ENCODE results near the gene CDK5R2. TPM values are rescaled to one million over a fixed set of nuclear protein-coding genes. Genes with fewer than 3 reads are reported as not detected.

CDK5R2 gene
- total RNA-seq, 1 donor from 2014 or later: 0.14 TPM

DNA sequence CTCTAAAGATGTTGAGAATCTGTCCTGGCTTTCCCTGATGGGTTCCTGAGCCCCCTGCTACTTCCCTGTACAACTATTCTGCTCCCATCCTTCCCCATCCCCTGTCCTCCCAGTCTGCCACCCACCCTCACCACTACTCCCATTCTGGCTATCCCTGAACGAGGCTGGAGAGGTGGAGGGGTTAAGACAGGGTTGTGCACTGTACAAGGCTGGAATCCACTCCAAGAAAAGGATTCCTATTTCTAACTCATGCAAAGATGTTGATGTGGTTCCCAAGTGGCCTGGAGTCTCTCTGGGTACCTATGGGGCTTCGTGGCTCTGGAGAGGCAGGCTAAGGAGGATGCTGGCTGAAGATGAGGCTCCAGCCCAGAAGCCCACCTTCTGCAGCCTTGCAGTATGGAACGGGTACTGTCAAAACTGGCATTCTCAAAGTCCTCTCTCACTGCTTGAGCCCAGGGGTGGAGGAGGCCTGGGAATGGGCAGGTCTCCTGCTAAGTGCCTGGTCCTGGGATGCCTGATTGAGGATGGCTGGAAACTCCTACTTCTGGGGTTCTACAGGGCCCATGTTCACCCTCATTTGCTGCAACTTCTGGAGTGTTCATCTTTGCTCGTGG is 26.8 kb downstream of the CDK5R2 start:
- no peak for DNase-seq (ENCODE audit: low spot score)

- no peak for DNase-seq (ENCODE audit: low spot score)
Observed at GRCh38 chr2:218988164-218988563, 28.7 kb downstream of the CDK5R2 start.

GRCh38 chr2:218988650-218989049 is 29.2 kb downstream of the CDK5R2 start:
- DNase-seq (ENCODE audit: low spot score): no peak

- no peak for DNase-seq (ENCODE audit: low spot score)
Observed at GRCh38 chr2:218990052-218990451, 30.6 kb downstream of the CDK5R2 start.

DNA sequence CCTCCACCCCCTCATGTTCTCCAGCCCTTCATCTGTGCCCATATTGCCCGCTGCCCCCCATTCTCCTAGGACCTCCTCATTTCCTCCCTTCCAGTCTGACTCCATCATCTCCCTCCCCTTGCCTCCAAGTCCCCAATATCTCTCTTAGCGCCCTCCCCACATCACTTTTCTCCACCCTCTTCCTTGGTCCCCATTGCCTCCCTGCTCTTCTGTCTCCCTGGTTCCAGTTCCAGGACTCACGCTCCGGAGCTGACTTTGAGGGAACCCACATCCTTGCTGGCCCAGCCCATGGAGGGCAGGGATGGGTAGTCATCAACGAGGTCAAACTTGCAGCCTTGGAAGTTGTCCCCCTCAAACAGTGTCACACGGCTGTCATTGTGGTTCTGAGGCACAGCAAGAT is 31.1 kb downstream of the CDK5R2 start:
- DNase-seq (ENCODE audit: low spot score): no peak

DNA sequence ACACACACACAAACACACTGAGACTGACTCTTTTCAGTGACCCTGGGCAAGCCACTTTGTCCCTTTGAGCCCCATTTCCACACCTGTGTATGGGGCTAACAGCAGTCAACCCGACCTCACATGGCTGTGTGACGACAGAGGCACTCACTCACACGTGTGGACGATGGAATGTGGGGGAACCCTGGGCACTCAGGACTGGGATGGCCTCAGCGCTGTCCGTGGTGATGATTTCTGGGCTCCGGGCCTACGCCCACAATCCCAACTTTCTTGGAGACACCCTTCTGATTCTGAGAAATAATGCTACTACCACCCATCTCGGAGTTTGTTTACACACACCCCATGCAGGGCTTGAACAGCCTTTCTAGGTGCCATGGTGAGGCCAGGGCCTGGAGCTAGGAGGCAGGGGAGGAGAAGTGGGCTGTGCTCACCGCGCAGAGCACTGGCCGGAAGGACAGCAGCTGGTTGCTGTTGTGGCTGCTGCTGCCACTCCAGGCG is 32.3 kb downstream of the CDK5R2 start:
- DNase-seq (ENCODE audit: low spot score): no peak

GRCh38 chr2:218992196-218992595 is 32.7 kb downstream of the CDK5R2 start:
- no peak for DNase-seq (ENCODE audit: low spot score)

- no peak for DNase-seq (ENCODE audit: low spot score)
Observed at GRCh38 chr2:218992703-218993344, 33.4 kb downstream of the CDK5R2 start.

GRCh38 chr2:218993345-218994315 is 34.2 kb downstream of the CDK5R2 start, which contains the start of gene CRYBA2:
Gene CRYBA2, minus strand, starts transcription at chr2:218993422. Its CDS starts 246 bp downstream, at chr2:218993176.
- DNase-seq (ENCODE audit: low spot score): no peak

DNA sequence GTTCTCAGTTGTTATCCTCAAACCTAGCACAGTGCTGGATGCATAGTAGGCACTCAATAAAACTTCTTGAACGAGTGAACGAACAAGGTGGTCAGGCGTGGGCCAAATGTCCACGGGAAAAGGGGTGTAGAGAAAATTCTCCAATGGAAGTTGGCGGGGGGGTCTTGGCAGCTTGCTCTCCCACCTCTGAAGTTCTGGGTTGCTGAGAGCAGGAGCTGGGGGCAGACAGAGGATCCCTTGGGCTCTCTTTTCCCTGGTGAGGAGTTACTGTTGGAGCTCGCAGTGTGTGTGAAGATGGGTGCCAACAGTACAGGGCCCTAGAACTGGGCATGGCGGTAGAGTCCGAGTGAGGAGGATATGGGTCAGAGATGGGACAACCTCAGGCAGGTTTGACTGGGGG is 36.1 kb downstream of the CDK5R2 start:
- DNase-seq (ENCODE audit: low spot score): no peak

DNA sequence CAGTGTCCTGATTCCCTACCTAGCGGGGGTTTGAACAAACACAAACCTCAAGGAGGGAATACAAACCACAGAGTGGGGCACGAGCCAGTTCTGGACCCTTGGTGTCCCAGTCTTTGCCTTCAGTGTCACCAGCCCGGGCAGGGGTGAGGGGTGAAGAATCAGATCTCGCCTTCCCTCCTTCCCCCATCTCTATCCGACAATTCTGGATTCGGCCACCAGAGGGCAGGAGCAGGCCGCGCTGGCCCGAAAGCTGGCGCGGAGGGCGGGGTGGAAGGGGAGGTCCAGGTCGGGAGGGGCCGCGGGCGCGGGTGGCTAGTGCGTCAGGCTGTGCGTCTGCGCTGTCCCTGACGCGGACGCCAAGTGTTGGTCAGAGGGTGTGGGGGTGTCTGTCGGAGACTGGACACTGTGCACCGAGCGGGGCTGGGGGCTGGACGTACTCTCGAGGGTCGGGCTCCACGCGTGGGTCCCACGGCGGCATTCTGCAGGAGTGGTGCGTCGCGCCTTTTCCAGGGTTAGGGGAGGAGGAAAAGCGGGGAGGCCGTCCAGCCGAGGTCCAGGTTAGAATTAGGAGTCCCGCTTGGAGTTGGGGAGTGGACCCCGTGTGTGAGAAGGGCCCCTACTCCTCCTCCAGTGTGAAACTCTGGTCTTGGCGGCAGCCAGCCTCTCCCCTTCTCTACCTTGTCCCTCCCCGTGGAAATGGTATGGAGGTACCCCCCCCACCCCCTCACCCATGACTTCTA is 36.7 kb downstream of the CDK5R2 start:
- peak; percentile 83 for DNase-seq (ENCODE audit: low spot score)

DNA sequence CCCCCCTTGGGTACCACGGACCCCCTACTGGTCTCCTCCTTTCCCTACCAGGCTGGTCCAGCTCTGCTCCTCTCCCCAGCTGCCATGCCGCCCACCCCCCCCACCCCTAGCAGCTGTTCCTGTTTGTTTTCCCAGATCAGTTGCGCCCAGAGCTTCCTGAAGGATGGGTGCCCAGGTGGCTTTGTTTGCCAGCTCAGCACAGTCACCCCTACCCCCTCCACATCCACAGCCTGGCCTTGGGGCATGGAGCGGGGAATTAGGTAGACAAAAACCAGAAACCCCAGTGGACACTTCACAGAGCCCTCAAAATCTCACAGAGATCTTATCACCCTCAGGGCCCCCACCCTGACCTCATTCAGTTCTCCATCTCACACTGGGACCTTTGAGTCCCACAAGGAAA is 37.5 kb downstream of the CDK5R2 start:
- DNase-seq (ENCODE audit: low spot score): no peak

GRCh38 chr2:218997731-218998130 is 38.3 kb downstream of the CDK5R2 start:
- DNase-seq (ENCODE audit: low spot score): no peak

DNA sequence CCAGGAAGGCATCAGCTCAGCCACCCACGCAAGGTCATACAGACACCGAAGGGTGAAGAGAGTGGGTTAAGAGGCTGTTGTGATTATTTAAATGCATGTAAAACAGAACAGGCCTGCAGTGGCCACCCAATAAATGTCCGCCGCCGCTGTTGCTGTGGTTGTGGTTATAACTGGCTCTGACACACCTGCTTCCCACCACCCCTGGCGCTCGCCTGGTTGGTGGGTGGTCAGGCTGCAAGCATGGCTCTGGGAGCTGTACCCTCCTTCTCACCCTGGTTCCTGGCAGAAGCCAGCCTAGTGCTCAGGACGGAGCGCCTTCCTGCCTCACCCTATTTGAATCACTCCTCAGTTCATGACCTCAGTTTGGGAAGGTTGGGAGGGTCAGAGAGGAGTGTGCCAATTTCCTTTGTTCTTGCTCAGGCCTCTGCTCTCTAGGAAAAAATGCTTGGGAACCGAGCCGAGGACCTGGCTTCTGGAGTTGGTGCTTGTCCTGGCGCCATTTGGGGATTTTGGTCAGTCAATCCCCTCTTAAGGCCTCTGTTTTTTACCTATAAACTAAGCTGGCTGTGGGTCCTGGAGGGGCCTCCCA is 39.0 kb downstream of the CDK5R2 start:
- no peak for DNase-seq (ENCODE audit: low spot score)

- no peak for DNase-seq (ENCODE audit: low spot score)
Observed at GRCh38 chr2:218999021-218999880, 39.8 kb downstream of the CDK5R2 start.

DNA sequence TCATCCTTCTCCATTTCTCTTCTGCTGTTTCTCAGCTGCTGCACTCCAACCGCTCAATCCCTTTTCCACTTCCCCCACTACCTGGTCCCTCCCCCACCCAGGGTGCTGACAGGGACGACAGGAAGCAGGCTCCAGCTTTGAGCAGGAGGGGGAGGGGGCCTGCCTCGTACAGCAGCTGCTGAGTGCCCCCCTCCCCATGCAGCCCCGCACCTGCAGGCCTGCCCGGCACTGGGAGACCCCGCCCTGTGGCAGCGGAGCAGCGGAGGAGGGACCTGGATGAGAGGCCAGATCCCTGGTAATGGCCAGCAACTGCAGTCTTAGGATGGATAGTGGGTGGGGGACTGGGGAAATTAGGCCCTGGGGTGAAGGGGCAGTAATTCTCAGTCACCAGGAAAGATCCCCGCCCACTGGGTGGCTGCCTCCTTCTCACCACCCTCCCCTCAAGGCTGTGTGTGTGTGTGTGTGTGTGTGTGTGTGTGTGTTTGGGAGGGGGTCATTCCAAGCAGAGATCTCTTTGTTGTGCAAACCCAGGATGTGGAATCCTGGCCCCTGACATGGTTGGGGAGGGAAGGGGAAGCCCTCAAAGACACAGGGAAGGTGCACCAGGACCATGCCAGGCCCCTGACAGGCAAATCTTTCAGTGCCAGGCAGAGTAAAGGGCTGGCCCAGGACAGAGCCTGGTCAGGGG is 40.6 kb downstream of the CDK5R2 start:
- no peak for DNase-seq (ENCODE audit: low spot score)

- DNase-seq (ENCODE audit: low spot score): no peak
Observed at GRCh38 chr2:219000569-219000960, 41.1 kb downstream of the CDK5R2 start.

GRCh38 chr2:219001100-219001576 is 41.7 kb downstream of the CDK5R2 start:
- no peak for DNase-seq (ENCODE audit: low spot score)

DNA sequence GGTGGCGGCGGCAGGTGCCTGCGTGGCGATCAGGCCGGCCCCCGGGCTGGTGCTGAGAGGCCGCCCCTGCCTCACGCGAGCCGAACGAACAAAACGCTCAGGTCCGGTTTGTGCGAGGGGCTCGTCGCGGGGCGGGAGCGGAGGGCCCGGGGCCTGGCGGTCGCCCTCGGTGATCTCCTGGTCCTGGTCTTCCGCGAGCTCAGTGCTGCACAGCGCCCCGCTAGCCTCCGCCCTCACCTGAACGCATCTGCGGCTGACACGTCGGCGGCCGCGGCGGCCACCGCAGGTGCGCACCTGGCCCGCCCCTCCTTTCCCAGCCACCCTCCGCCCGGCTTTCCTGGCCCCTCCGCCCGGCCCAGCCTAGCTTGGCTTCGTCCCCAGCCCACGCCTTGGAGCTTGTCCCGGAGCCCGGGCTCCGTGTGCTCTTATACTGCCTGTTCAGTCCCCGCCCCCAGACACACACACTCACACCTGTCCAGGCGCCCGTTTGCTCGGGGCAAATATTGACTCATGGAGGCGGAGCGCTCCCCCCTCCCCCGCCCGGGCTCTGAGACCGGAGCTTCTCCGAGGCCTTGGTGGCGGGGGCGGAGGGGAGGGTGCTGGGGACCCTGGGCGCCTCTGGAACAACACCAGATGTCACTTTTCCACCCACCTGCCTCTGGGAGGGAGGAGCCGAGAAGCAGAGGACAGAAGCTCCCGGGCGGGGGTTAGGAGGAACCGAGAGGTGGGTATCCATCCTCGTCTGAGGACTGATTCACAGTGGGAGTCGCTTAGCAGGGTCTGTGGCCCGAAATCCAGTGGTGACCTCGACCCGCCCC is 42.3 kb downstream of the CDK5R2 start:
- DNase-seq (ENCODE audit: low spot score): peak; percentile 80
